Stimulated activated CD4-positive, alpha-beta T cell treated with anti-CD3 and anti-CD28 coated beads, Interleukin-4, amount 100 ng/mL, for 24 hours (primary cell): ENCODE measurements around the gene SLC13A4.
"Not testable (repeated sequence)": the region's sequence is repeated elsewhere in the genome, so short reads cannot be mapped to it uniquely, and the experiment has no call there.

Experiments used
- DNase-seq: peaks from one replicate; pipeline ENCODE4 v3.0.0-alpha.2; 2020

The SLC13A4 gene

DNA sequence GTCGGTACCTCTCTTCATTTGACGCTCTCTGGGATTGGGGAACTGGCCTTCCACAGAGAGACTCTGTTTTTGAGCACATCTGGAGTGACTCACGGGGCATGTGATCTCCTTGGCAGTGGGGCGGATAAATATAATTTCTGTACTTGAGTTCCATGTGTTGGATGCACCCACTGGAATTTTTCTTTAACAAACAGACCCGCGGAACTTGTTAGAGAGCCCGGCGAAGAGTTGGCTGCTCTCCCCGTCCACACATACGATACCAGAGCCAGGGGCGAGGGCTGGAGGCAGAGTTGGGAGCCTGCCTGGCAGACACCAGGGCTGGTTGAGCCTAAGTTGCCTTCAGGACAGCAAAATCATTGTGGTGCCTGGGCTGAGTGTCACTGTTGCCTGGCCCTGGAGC lies 20.8 kb upstream of the SLC13A4 start, which contains the start of gene FAM180A:
Gene FAM180A, minus strand, starts transcription at position 44 of the 400 bp plus-strand sequence. CDS start 233 bp downstream, outside the sequence.
- DNase-seq = no peak

DNA sequence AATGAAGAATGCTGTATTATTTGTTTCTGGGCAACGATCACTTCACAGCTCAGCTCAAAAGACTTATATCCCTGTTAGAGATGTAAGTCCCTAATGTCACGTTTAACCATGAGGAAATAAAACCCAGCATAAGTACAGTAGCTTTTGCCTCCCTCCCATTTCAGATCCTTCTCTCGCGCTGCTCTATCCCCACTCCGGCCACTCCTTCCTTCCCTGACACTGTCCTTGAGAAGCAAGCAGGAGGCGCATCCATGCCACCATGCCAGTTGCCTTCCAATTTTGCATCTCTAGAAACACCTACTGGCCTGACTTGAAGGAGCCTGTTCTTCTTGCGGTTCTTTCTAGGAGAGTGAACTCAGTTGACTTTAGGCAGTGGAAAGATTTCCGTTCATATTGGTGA lies 19.4 kb upstream of the SLC13A4 start:
- DNase-seq = no peak

- no peak for DNase-seq
Observed at GRCh38 chr7:135745703-135746312, 17.8 kb upstream of the SLC13A4 start.

DNA sequence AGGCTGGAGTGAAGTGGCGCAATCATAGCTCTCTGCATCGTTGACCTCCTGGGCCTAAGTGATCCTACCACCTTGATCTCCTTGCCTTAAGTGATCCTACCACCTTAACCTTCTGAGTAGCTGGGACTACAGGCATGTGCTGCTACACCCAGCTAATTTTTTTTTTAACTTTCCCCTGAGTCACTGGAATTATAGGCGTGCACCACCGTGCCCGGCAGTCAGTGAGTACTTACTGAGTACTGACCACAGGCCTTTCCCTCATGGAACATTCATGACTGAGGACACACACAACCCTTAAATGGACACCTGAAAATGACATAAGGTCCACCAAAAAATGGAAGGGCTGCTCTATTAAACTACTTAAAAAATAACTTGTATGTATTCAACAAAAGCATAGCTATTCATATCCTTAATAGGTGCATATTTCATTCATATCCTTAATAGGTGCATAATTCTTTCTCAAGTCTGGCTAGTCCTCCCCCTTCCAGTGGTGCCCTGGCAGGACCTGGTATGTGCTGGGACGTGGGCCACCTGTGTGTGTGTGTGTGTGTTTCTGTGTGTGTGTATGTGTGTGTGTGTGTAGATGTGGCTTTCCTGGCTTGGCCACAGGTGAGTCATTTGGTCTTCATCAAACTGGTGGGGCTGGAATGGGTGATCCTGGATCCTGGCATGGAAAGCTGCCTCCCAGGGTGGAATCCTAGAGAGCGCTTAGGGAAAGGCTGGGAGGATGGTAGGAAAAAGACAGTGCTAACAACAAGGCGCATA lies 17.1 kb upstream of the SLC13A4 start:
- DNase-seq = no peak

- DNase-seq = no peak
Observed at GRCh38 chr7:135743907-135744731, 16.1 kb upstream of the SLC13A4 start.

DNA sequence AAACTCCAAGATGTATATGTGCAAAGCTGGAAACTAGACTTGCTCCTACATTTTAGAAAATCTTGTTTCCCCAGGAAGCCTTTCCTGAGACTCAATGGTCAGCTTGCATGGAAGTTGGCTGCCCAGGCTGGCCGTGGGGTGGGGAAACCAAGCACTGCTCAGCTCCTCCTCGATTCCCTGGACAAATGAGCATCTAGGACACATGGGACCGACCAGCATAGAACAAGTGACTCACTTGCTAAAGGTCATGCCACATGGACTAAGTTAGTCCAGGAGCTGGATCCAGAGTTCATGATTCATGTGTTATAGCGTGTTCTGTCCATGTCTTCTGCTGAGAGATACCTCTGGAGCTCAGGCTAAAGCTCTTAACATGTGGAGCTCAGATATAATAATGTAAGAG lies 14.4 kb upstream of the SLC13A4 start:
- DNase-seq = no peak

DNA sequence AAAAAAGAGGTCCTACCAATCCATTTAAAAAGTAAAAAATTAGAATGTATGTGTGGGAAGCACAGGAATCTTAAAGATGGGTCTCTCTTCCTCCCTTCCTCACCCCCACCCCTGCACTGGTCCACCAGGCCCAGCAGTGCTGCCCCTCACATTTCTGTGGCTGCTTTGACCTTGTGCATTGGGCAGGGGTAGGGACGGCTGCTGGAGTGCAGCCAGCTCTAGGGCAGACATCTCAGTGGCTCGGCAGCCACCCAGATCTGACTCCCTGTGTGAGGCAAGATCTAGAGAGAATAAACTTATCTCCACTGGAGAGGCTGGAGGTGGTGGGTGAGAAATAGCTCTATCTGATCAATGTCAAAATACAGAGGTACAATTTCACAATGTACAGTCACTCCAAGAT lies 13.9 kb upstream of the SLC13A4 start:
- DNase-seq = no peak

- DNase-seq = no peak
Observed at GRCh38 chr7:135740889-135741288, 12.9 kb upstream of the SLC13A4 start.

DNA sequence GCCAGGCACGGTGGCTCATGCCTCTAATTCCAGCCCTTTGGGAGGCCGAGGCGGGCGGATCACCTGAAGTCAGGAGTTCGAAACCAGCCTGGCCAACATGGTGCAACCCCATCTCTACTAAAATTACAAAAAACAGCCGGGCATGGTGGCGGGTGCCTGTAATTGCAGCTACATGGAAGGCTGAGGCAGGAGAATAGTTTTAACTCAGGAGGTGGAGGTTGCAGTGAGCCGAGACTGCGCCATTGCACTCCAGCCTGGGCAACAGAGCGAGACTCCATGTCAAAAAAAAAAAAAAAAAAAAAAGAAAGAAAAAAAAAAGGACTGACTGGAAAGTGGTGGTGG lies 9.3 kb upstream of the SLC13A4 start:
- not testable (repeated sequence) for DNase-seq

- DNase-seq = no peak
Observed at GRCh38 chr7:135736586-135737305, 8.8 kb upstream of the SLC13A4 start.

DNA sequence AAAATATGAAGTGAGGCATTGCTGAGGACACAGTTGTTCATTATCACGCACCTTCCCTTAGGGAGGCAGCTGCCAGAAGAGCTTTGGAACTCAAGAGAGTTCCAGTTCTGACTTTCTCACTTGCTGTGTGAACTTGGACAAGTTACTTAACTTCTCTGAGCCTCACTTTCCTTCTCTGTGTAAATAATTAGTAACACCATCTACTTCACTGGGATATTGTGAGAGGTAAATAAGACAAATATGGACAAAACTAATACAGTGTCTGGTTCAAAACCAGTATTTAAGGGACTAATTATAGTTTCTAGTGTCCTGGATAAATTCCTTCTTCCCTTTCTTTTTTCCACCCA lies 6.3 kb upstream of the SLC13A4 start:
- no peak for DNase-seq

- DNase-seq = no peak
Observed at GRCh38 chr7:135733603-135734342, 5.8 kb upstream of the SLC13A4 start.

GRCh38 chr7:135731131-135731530 lies 3.1 kb upstream of the SLC13A4 start:
- no peak for DNase-seq

- DNase-seq = no peak
Observed at GRCh38 chr7:135729230-135729629, 1.2 kb upstream of the SLC13A4 start.

DNA sequence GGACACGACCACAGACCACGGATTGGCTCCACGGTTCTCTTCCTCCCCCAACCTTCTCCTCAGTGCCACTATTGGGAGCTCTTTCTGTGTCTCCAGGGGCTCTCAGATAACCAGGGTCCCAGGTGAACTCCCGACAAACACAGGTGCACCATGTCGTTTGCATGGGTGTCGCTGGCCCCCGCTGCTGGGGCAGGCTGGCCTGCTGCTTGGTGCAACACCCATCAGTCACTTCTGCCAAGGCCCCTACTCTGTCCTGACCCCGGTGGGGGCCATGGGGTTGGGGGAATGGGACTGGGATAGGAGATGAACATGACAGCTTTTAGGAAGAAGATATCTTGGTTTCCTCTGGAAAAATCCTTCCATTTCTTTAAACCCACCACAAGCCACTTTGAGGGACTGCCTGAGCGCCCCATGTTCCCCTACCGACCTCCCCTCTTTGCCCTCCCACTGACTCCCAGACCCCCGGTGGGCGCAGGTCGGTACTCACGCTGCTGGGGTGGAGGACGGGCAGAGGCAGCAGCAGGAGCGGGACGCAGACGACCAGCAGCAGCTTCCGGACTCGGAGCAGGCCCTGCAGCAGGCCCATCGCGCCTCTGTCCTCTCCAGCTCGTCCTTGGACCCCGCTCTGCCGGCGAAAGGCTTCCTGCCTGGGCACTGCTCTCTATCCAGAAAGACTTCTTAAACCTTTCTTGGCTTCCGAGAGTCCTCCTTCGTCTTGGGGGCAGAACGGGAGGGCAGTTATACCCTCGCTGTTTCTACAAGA lies 894 bp downstream of the SLC13A4 start:
- DNase-seq = no peak

- DNase-seq = no peak
Observed at GRCh38 chr7:135726276-135726788, 1.7 kb downstream of the SLC13A4 start.

DNA sequence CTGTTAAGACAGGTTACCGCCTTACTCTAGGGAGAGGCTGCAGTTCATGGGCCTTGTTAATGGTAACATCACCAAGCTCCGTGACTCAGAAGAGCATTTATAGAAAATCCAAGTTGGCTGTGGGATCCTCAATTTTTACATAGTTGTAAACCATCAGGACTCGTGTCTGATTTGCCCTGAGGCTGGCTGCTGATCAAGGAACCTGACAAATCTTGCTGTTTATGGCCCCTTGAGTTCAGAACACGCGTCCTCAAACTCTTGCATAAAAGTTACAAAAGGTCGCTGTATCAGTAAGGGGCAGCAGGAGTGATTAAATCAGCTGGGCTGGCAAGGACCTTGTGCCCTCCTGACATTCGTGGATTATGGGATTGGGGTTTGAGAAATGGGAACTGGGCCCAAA lies 4.6 kb downstream of the SLC13A4 start:
- no peak for DNase-seq

GRCh38 chr7:135721198-135721820 lies 6.7 kb downstream of the SLC13A4 start:
- no peak for DNase-seq

DNA sequence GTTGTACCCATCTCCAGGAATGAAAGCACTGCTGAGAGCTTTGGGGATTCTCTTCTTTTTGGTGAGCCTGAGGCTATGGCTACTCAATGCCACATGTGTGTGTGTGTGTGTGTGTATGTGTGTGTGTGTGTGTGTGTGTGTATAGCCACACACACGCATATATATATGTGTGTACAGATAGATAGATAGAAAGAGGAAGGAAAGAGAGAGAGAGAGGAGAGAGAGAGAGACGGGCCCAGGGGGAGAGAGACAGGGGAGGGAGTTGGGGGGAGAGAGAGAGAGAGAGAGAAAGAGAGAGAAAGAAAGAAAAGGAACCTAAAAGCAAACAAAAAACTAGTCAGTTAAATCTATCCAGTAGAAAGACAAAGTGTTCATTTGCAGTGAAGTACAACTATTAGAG lies 8.3 kb downstream of the SLC13A4 start:
- no peak for DNase-seq

DNA sequence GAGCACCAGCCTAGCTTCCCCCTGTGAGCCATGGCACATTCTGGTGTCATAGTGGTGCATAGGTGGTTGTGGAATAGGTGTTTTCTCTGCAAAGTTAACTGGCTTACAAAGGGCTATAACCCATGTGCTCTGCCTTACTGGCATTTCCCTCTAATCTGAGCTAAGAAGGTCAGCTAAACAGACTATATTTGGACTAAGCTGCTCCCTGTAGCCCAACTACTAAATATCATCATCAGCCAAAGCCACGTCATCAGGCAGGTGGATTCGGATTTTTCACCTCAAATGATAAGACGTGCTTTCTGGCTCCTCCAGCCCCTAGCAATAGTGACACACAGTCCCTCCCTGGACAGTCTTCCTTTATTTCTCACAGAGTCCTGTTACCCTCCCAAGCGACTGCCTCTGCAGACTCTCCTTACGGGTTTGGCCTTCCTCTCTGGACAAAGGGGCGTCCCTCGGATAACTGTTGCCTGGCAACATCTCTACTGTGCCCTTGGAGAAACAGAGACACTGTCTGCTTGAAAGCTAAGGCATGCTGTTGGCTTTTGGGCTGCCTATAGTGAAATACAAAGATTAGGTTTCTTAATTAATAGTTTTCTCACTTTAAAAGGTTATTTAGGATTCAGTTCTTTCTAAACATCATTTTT lies 9.1 kb downstream of the SLC13A4 start:
- no peak for DNase-seq

GRCh38 chr7:135718219-135718618 lies 9.8 kb downstream of the SLC13A4 start:
- DNase-seq = no peak
